ENCODE results near the gene CRADD.

GRCh38 chr12:93704625-93705024 is 27.4 kb downstream of the CRADD start:
- TF ChIP-seq POLR2AphosphoS5 (IDR thresholded peaks at IDR 0.05) (no peak), CTCF (IDR thresholded peaks at IDR 0.05) (no peak), EP300 (IDR thresholded peaks at IDR 0.05) (no peak)
